GM19438 (cell line): ENCODE data around the gene HRH4.

ENCODE experiments used
- ATAC-seq: cut with Tn5 transposase; IDR thresholded peaks from one replicate; pipeline ENCODE4 v1.9.1; 2021; ENCODE audit warnings: low read depth; ENCODE audit not compliant: unreplicated experiment

The HRH4 gene

DNA sequence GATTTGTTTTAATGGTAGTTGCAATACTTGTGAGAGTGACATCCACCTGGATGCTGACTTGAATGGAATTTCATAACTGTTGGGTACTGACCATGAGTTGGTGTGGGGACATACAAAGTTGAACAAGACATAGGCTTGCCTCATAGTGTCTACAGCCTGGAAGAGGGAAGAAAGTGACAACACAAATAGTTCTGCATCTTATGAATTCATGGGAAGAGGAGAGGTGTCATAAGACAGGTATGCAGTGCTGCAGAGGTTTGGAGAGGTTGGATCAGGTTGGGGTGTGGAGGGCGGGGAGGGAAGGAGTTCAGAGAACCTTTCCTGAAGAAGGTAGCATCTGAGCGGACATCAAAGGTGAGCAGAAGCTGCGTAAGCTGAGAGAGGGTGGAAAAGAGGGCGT, 44.0 kb downstream of the HRH4 start:
- no peak for ATAC-seq

DNA sequence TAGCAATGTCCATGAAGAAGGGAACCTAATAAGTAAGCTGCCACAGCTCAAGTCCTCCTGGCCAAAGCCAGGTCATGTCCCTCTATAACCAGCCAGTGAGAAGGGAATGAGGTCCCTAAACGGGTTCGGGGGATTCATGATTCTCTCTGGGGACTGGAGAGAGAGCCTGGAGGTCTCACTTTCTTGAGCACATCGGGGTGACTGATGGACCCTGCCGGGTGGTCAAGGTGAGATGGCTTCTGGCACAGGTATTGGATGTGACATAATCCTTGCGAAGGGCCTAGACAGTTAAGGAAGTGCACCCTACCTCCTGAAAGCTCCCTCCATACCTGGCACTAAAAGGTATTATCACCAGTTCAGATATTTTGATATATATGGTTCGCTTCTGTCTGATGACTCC, 45.7 kb downstream of the HRH4 start:
- ATAC-seq, result no peak

DNA sequence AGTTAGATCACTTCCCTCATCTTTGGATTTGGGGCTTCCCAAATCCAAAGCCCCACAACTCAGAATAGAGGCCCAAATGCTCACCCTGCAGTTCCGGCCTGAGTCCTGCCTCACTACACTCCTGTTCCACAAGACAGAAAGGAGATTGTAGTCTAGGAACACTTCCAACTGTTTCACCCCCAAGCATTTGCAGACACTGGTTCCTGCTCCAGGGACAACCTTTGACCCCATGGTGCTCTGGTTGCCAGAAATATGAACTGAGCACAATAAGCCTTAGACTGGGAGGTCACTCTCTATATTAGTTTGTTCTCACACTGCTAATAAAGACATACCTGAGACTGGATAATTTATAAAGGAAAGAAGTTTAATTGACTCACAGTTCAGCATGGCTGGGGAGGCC, 49.0 kb downstream of the HRH4 start:
- no peak for ATAC-seq

DNA sequence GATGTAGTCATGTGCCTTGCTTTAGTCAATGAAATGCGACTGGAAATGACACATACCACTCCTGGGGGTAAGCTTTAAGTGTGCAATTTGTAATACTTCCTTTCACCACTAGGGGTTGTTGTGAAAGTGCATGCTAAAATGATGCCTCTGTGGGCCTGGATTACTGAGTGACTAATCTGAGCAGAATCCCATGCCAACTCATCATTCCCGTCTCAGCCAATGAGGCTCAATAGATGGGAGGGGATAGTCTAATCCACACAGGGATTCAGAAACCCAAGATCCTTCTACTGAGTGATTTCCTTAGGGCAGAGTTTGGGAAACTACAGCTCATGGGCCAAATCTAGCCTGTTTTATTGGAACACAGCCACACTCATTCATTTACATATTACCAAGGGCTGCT, 54.0 kb downstream of the HRH4 start:
- ATAC-seq, result no peak

DNA sequence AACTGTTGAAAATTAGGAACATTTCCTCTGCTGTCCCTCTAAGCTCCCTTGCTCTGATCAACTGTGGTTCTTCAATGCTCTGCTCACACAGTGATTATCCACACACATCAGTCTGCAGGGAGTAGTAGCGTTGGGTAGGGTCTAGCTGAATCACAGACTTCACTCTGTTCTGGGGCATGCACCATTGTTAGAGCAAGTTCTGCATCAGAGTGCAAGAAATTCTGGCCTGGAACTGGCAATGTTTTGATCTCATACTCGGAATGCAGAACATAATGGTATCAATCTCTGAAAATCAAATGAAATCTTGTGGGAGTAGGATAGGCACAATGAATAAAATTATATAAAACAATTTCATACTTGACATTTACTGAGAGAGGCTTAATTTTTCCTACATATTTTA, 55.3 kb downstream of the HRH4 start:
- ATAC-seq, result no peak

DNA sequence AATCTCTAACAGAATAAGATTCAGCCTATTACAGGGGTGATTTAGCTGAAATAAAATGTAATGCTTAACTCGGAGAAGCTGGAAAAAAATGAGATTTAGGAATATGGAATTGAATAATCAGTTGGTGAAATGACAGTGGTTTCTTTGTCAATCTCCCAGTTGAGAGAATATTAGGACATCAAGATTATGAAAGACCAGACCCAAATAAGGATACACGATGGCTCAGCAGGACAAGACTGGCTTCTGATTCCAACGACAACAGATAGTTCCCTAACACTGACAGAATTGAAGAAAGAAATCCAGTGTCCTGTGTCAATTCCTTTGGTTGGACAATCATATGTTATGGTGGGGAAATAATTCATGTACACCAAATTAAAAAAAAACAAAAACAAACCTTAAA, 55.8 kb downstream of the HRH4 start:
- ATAC-seq, result no peak

DNA sequence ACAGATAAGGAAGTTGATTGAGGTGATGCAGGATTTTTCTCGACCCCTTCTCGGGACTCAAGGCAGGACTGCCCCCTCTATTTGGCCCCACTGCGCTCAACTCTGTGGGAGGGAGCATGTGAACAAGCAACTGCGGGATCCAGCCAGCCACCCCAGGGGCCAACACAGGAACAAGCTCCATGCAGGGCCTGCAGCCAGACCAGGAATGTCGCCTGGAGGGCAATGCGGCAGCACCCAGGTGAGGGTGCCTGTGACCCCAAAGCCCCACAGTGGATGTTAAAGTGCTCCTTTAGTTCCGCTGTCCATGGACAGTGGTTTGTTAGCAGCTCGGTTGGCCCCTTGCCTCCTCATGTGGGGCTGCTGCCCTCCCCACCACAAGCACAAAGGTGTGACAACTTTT, 57.1 kb downstream of the HRH4 start:
- no peak for ATAC-seq

DNA sequence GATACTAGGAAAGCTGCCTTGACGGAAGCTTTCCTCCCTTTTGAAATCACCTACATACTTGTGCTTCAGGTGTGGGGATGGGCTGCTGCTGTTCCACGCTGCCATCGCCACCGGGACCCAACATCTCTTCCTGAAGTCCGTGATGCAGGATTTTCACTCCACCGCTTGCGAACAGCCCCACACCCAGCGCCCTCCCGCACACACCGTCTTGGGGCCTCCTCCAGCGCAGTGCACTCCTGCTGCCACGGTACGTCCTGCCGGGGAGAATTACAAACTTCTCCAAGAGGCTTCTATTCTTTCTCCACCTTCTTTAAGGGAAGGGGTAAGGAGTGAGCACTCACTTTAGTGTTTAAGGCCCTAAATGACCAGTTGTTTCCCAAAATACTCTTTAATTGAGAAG, 58.2 kb downstream of the HRH4 start:
- no peak for ATAC-seq
